HUES48 (cell line): ENCODE results near the gene YIPF3.
"Not testable (repeated sequence)": the region's sequence is repeated elsewhere in the genome, so short reads cannot be mapped to it uniquely, and the experiment has no call there.

Experiments used
- H3K27ac ChIP-seq: one replicate; pipeline ENCODE4 v1.7.0; 2013; ENCODE audit warnings: low read depth, low read length, inconsistent platforms
- H3K27me3 ChIP-seq: 2 replicates; pipeline ENCODE4 v1.6.1; 2013; ENCODE audit warnings: mild to moderate bottlenecking, low read length; ENCODE audit not compliant: control insufficient read depth, insufficient read depth
- H3K36me3 ChIP-seq: 2 replicates; pipeline ENCODE4 v1.6.1; 2013; ENCODE audit warnings: low read length; ENCODE audit not compliant: control insufficient read depth, insufficient read depth
- H3K4me1 ChIP-seq: 2 replicates; pipeline ENCODE4 v1.6.1; 2013; ENCODE audit warnings: mild to moderate bottlenecking, low read length; ENCODE audit not compliant: control insufficient read depth, insufficient read depth
- H3K4me3 ChIP-seq: 2 replicates; pipeline ENCODE4 v1.5.1; 2013; ENCODE audit warnings: mild to moderate bottlenecking, low read depth, low read length
- H3K9ac ChIP-seq: 2 replicates; pipeline ENCODE4 v1.6.1; 2013; ENCODE audit warnings: mild to moderate bottlenecking, low read depth, low read length, moderate library complexity
- H3K9me3 ChIP-seq: 2 replicates; pipeline ENCODE4 v1.6.1; 2013; ENCODE audit warnings: low read length; ENCODE audit not compliant: control insufficient read depth, insufficient read depth

Gene YIPF3

GRCh38 chr6:43475516-43475915, 41.2 kb downstream of the YIPF3 start:
- H3K4me3 ChIP-seq: no peak overlapping the region
- H3K27me3 ChIP-seq: no peaks in the 10 kb centered on the region
- H3K9ac ChIP-seq: no peak overlapping the region
- H3K4me1 ChIP-seq: peaks cover 10% of the 10 kb centered on the region
- H3K36me3 ChIP-seq: 0 out of 2 replicates have a peak, but pooled peaks cover 4% of the 10 kb centered on the region
- H3K9me3 ChIP-seq: no peaks in the 10 kb centered on the region
- H3K27ac ChIP-seq: no peak overlapping the region

GRCh38 chr6:43472515-43472914, 44.2 kb downstream of the YIPF3 start:
- no peaks in the 10 kb centered on the region for H3K36me3 ChIP-seq
- H3K27ac ChIP-seq: no peak overlapping the region
- no peak overlapping the region for H3K4me3 ChIP-seq
- peaks cover 12% of the 10 kb centered on the region; the same call in 1 of the 2 replicates for H3K4me1 ChIP-seq
- H3K9me3 ChIP-seq: no peaks in the 10 kb centered on the region
- no peak overlapping the region for H3K9ac ChIP-seq
- H3K27me3 ChIP-seq: no peaks in the 10 kb centered on the region

- no peak overlapping the region for H3K9ac ChIP-seq
- no peaks in the 10 kb centered on the region for H3K9me3 ChIP-seq
- H3K4me3 ChIP-seq: no peak overlapping the region
- no peak overlapping the region for H3K27ac ChIP-seq
- 0 out of 2 replicates have a peak, but pooled peaks cover 9% of the 10 kb centered on the region for H3K4me1 ChIP-seq
- H3K36me3 ChIP-seq: no peaks in the 10 kb centered on the region
- H3K27me3 ChIP-seq: no peaks in the 10 kb centered on the region
These were observed 45.3 kb downstream of the YIPF3 start for GRCh38 chr6:43471399-43471798.

GRCh38 chr6:43469947-43470346, 46.8 kb downstream of the YIPF3 start:
- Histone ChIP-seq H3K9me3 (no peaks in the 10 kb centered on the region), H3K4me1 (0 out of 2 replicates have a peak, but pooled peaks cover 9% of the 10 kb centered on the region), H3K4me3 (no peak overlapping the region), H3K36me3 (no peaks in the 10 kb centered on the region), H3K27ac (no peak overlapping the region), H3K27me3 (no peaks in the 10 kb centered on the region), H3K9ac (no peak overlapping the region)

- no peak overlapping the region for H3K4me3 ChIP-seq
- H3K27ac ChIP-seq: no peak overlapping the region
- H3K27me3 ChIP-seq: no peaks in the 10 kb centered on the region
- H3K9me3 ChIP-seq: no peaks in the 10 kb centered on the region
- 0 out of 2 replicates have a peak, but pooled peaks cover 9% of the 10 kb centered on the region for H3K4me1 ChIP-seq
- H3K36me3 ChIP-seq: no peaks in the 10 kb centered on the region
- H3K9ac ChIP-seq: no peak overlapping the region
These were observed 47.7 kb downstream of the YIPF3 start for GRCh38 chr6:43468748-43469681.

GRCh38 chr6:43468240-43468639, 48.5 kb downstream of the YIPF3 start:
- Histone ChIP-seq H3K9me3 (no peaks in the 10 kb centered on the region), H3K4me1 (0 out of 2 replicates have a peak, but pooled peaks cover 9% of the 10 kb centered on the region), H3K27ac (no peak overlapping the region), H3K9ac (no peak overlapping the region), H3K4me3 (no peak overlapping the region), H3K36me3 (no peaks in the 10 kb centered on the region), H3K27me3 (no peaks in the 10 kb centered on the region)

GRCh38 chr6:43467752-43468151, 49.0 kb downstream of the YIPF3 start:
- no peak overlapping the region for H3K27ac ChIP-seq
- no peaks in the 10 kb centered on the region for H3K9me3 ChIP-seq
- no peak overlapping the region for H3K4me3 ChIP-seq
- H3K27me3 ChIP-seq: no peaks in the 10 kb centered on the region
- H3K9ac ChIP-seq: no peak overlapping the region
- no peaks in the 10 kb centered on the region for H3K36me3 ChIP-seq
- 0 out of 2 replicates have a peak, but pooled peaks cover 9% of the 10 kb centered on the region for H3K4me1 ChIP-seq

- H3K9ac ChIP-seq, H3K27me3 ChIP-seq, H3K4me3 ChIP-seq, H3K36me3 ChIP-seq, H3K27ac ChIP-seq, H3K9me3 ChIP-seq, H3K4me1 ChIP-seq: not testable (repeated sequence)
These were observed 49.5 kb downstream of the YIPF3 start for GRCh38 chr6:43467265-43467664.

GRCh38 chr6:43465948-43466347, 50.8 kb downstream of the YIPF3 start:
- Histone ChIP-seq H3K4me3 (no peak overlapping the region), H3K27ac (no peak overlapping the region), H3K4me1 (0 out of 2 replicates have a peak, but pooled peaks cover 9% of the 10 kb centered on the region), H3K36me3 (no peaks in the 10 kb centered on the region), H3K9me3 (no peaks in the 10 kb centered on the region), H3K27me3 (no peaks in the 10 kb centered on the region), H3K9ac (no peak overlapping the region)

- no peaks in the 10 kb centered on the region for H3K27me3 ChIP-seq
- no peak overlapping the region for H3K9ac ChIP-seq
- no peaks in the 10 kb centered on the region for H3K36me3 ChIP-seq
- no peak overlapping the region for H3K27ac ChIP-seq
- 0 out of 2 replicates have a peak, but pooled peaks cover 7% of the 10 kb centered on the region for H3K4me1 ChIP-seq
- no peak overlapping the region for H3K4me3 ChIP-seq
- H3K9me3 ChIP-seq: no peaks in the 10 kb centered on the region
These were observed 52.4 kb downstream of the YIPF3 start for GRCh38 chr6:43464337-43464736.

- no peak overlapping the region for H3K4me3 ChIP-seq
- H3K9me3 ChIP-seq: no peaks in the 10 kb centered on the region
- H3K4me1 ChIP-seq: no peaks in the 10 kb centered on the region
- H3K27me3 ChIP-seq: peaks cover 6% of the 10 kb centered on the region
- H3K27ac ChIP-seq: no peak overlapping the region
- no peak overlapping the region for H3K9ac ChIP-seq
- no peaks in the 10 kb centered on the region for H3K36me3 ChIP-seq
These were observed 54.8 kb downstream of the YIPF3 start for GRCh38 chr6:43461936-43462335.
